ENCODE results near the gene MGA. TPM values are rescaled to one million over a fixed set of nuclear protein-coding genes. Genes with fewer than 3 reads are reported as not detected.

Gene MGA
- total RNA-seq, 1 experiment from 2014 or later, result 38.5 TPM

DNA sequence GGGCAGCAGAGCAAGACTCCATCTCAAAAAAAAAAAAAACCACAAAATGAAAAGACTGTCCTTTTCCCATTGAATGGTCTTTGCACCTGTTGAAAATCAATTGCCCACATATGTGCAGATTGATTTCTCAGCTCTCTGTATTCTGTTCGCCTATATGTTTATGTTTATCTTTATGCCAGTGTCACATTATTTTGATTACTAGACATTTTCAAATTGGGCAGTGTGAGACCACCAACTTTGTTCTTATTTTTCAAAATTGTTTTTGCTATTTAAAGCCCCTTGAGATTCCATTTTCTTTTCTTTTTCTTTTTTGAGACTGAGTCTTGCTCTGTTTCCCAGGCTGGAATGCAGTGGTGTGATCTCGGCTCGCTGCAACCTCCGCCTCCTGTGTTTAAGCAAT lies 18.5 kb downstream of the MGA start:
- no peak overlapping the region for H3K27ac ChIP-seq
- no peak overlapping the region for H3K4me3 ChIP-seq
- H3K79me2 ChIP-seq (ENCODE audit: low read depth), result peaks cover 99% of the 10 kb centered on the region
- H3K27me3 ChIP-seq (ENCODE audit: insufficient read depth, low read depth), result no peaks in the 10 kb centered on the region
- peaks cover 3% of the 10 kb centered on the region; the same call in 1 of the 2 replicates for H3F3A ChIP-seq (ENCODE audit: insufficient read depth, low read depth)
- no peak for DNase-seq
- no peak for TF ChIP-seq EZH2 (IDR thresholded peaks at IDR 0.05; ENCODE audit: low read depth)
- intact Hi-C loops (cut with micrococcal nuclease; ENCODE audit: unreplicated experiment), result no loop called here
- ChIA-PET POLR2A (ENCODE audit: unreplicated experiment) (no interaction called here), CTCF (no interaction called here)
- H3K36me3 ChIP-seq (ENCODE audit: low read depth), result no peaks in the 10 kb centered on the region; the same call in 1 of the 2 replicates
- H3K4me2 ChIP-seq, result no peak overlapping the region
- no TSS peak for BruUV-seq (replicated peaks)
- H3K9me2 ChIP-seq (ENCODE audit: insufficient read depth), result no peaks in the 10 kb centered on the region
- H3K4me1 ChIP-seq (replicated peaks; ENCODE audit: insufficient read depth), result no peaks in the 10 kb centered on the region
- no peak overlapping the region for H2AFZ ChIP-seq
- peaks cover 43% of the 10 kb centered on the region for H4K20me1 ChIP-seq (ENCODE audit: insufficient read depth)
- H3K9me3 ChIP-seq (ENCODE audit: insufficient read depth, low read depth), result no peaks in the 10 kb centered on the region

DNA sequence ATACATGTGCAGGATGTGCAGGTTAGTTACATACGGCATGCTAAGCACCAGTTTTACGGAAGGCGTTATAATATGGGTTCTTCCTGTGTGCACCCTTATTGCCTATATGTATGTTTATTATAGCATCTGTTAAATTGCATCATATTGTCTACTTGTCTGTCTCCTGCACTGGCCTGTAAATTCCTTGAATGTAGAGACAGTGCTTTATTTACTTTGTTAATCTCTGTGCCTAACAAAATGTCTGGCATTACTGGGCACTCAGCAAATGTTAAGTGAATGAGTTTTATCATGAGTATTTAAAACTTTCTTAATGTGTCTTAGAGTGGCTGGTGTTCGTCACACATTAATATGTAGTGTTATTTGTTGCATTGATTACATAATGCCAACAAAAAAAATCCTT lies 23.8 kb downstream of the MGA start:
- no peak overlapping the region for H3K27ac ChIP-seq
- peaks cover 31% of the 10 kb centered on the region for H4K20me1 ChIP-seq (ENCODE audit: insufficient read depth)

DNA sequence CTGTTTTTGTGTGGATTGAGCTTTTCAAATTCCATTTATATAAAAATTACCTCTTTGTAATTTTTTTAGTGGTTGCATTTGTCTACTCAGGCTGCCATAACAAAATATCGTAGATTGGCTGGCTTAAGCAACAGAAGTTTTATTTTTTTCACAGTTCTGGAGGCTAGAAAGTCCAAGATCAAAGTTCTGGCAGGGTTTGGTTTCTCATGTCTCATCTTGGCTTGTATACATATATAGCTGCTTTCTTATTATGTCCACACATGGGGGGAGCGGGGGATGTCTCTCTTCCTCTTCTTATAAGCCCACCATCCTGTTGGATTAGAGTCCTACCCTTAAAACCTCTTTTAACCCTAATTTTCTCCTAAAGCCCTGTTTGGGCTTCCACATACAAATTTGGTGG lies 28.5 kb downstream of the MGA start:
- no peak for DNase-seq
- POLR2A ChIA-PET (ENCODE audit: unreplicated experiment), result no interaction called here
- TF ChIP-seq EZH2 (IDR thresholded peaks at IDR 0.05; ENCODE audit: low read depth), result no peak
- TF ChIP-seq, protein P1, sequence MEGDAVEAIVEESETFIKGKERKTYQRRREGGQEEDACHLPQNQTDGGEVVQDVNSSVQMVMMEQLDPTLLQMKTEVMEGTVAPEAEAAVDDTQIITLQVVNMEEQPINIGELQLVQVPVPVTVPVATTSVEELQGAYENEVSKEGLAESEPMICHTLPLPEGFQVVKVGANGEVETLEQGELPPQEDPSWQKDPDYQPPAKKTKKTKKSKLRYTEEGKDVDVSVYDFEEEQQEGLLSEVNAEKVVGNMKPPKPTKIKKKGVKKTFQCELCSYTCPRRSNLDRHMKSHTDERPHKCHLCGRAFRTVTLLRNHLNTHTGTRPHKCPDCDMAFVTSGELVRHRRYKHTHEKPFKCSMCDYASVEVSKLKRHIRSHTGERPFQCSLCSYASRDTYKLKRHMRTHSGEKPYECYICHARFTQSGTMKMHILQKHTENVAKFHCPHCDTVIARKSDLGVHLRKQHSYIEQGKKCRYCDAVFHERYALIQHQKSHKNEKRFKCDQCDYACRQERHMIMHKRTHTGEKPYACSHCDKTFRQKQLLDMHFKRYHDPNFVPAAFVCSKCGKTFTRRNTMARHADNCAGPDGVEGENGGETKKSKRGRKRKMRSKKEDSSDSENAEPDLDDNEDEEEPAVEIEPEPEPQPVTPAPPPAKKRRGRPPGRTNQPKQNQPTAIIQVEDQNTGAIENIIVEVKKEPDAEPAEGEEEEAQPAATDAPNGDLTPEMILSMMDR (conservative IDR thresholded peaks at IDR 0.05), result no peak
- Histone ChIP-seq H3K27me3 (ENCODE audit: insufficient read depth, low read depth) (no peaks in the 10 kb centered on the region), H4K20me1 (ENCODE audit: insufficient read depth) (peaks cover 29% of the 10 kb centered on the region), H3K27ac (no peak overlapping the region), H3K79me2 (ENCODE audit: low read depth) (peaks cover 92% of the 10 kb centered on the region), H3K9me2 (ENCODE audit: insufficient read depth) (no peaks in the 10 kb centered on the region), H3K9me3 (ENCODE audit: insufficient read depth, low read depth) (no peaks in the 10 kb centered on the region), H3F3A (ENCODE audit: insufficient read depth, low read depth) (no peaks in the 10 kb centered on the region), H3K36me3 (ENCODE audit: low read depth) (peaks cover 4% of the 10 kb centered on the region; the same call in 1 of the 2 replicates), H3K4me1 (replicated peaks; ENCODE audit: insufficient read depth) (no peaks in the 10 kb centered on the region), H3K4me3 (no peak overlapping the region), H2AFZ (no peak overlapping the region), H3K4me2 (no peak overlapping the region)
- intact Hi-C loops (cut with micrococcal nuclease; ENCODE audit: unreplicated experiment), result no loop called here
- no TSS peak for BruUV-seq (replicated peaks)
- CTCF ChIA-PET, result no interaction called here

More for the DNA sequence above, 23.8 kb downstream of the MGA start:
- Histone ChIP-seq H3K9me2 (ENCODE audit: insufficient read depth) (no peaks in the 10 kb centered on the region), H2AFZ (no peak overlapping the region), H3K4me1 (replicated peaks; ENCODE audit: insufficient read depth) (no peaks in the 10 kb centered on the region), H3K79me2 (ENCODE audit: low read depth) (peaks cover 97% of the 10 kb centered on the region), H3K36me3 (ENCODE audit: low read depth) (no peaks in the 10 kb centered on the region; the same call in 1 of the 2 replicates), H3K9me3 (ENCODE audit: insufficient read depth, low read depth) (no peaks in the 10 kb centered on the region), H3K4me3 (no peak overlapping the region), H3K27me3 (ENCODE audit: insufficient read depth, low read depth) (no peaks in the 10 kb centered on the region), H3K4me2 (no peak overlapping the region), H3F3A (ENCODE audit: insufficient read depth, low read depth) (peaks cover 3% of the 10 kb centered on the region; the same call in 1 of the 2 replicates)
- DNase-seq, result no peak
- ChIA-PET CTCF (no interaction called here), POLR2A (ENCODE audit: unreplicated experiment) (no interaction called here)
- no TSS peak for BruUV-seq (replicated peaks)
- intact Hi-C loops (cut with micrococcal nuclease; ENCODE audit: unreplicated experiment), result no loop called here
- TF ChIP-seq, protein P1 (conservative IDR thresholded peaks at IDR 0.05), result no peak
- TF ChIP-seq EZH2 (IDR thresholded peaks at IDR 0.05; ENCODE audit: low read depth), result no peak

DNA sequence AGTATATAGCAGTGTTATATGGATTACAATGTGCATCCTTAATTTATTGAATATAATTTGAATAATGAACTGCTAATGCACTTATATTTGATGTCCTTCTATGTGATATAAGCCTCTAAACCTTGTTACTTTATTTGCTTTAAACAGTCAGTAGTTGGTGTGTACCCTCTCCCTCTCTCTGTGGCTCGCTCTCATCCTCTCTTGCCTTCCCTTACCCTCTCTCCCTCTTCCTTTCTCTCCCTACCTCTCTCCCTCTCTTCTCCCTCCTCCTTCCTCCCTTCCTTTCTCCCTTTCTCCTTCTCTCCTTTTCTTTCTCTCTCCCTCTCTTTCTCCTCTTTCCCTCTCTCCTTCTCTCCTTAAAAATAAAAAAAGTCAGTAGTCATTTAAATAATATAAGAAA lies 28.9 kb downstream of the MGA start:
- peaks cover 4% of the 10 kb centered on the region; the same call in 1 of the 2 replicates for H3K36me3 ChIP-seq (ENCODE audit: low read depth)
- H3K79me2 ChIP-seq (ENCODE audit: low read depth), result peaks cover 94% of the 10 kb centered on the region
- H3K9me2 ChIP-seq (ENCODE audit: insufficient read depth), result no peaks in the 10 kb centered on the region
- intact Hi-C loops (cut with micrococcal nuclease; ENCODE audit: unreplicated experiment), result no loop called here
- POLR2A ChIA-PET (ENCODE audit: unreplicated experiment), result no interaction called here
- TF ChIP-seq, protein P1 (conservative IDR thresholded peaks at IDR 0.05), result no peak
- no peak for TF ChIP-seq EZH2 (IDR thresholded peaks at IDR 0.05; ENCODE audit: low read depth)
- DNase-seq, result no peak
- no peak overlapping the region for H3K4me3 ChIP-seq
- H3F3A ChIP-seq (ENCODE audit: insufficient read depth, low read depth), result no peaks in the 10 kb centered on the region
- no peak overlapping the region for H3K4me2 ChIP-seq
- CTCF ChIA-PET, result no interaction called here
- H3K27me3 ChIP-seq (ENCODE audit: insufficient read depth, low read depth), result no peaks in the 10 kb centered on the region
- no TSS peak for BruUV-seq (replicated peaks)
- H3K4me1 ChIP-seq (replicated peaks; ENCODE audit: insufficient read depth), result no peaks in the 10 kb centered on the region
- no peaks in the 10 kb centered on the region for H3K9me3 ChIP-seq (ENCODE audit: insufficient read depth, low read depth)
- H3K27ac ChIP-seq, result no peak overlapping the region
- H2AFZ ChIP-seq, result no peak overlapping the region
- peaks cover 28% of the 10 kb centered on the region for H4K20me1 ChIP-seq (ENCODE audit: insufficient read depth)
